Measurements from ENCODE around the gene PRKAR2B. TPM values are rescaled to one million over a fixed set of nuclear protein-coding genes. Genes with fewer than 3 reads are reported as not detected.

Gene PRKAR2B
- total and polyA plus RNA-seq, 4 donors = 0.88 to 41.8 (median 1.6) TPM

DNA sequence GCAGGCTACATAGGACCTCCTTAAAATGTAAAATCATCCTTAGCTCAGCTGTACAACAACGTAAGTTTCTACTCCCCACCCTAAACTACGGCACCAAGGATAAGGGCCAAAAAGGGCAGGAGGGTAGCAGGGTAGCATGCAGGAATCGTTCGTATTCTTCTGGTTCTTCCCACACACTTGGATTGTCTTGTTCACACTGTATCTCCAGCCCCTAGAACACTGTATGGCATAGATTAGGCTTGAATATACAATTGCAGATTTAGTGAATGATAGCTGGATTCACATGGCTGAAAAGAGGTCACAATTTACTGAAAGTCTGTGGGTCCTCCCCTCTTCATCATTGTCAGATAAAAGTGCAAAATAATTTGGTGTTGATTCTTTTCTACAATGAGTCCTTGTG lies 28.2 kb upstream of the PRKAR2B start:
- WGBS = 77% methylated on average over 4 of the region's 4 CpGs
- no peak for DNase-seq (ENCODE audit: low spot score)

More for the DNA sequence above, 28.2 kb upstream of the PRKAR2B start:
- Histone ChIP-seq H3K4me1 (ENCODE audit: control insufficient read depth in 4 of 4, insufficient read depth in 4 of 4, low read length in 3 of 4) (no peaks in the 10 kb centered on the region), H3K9me3 (ENCODE audit: control insufficient read depth in 4 of 4, low read length in 3 of 4) (no peaks in the 10 kb centered on the region), H3K9ac (ENCODE audit: low read depth in 1 of 2, low read length in 2 of 2) (no peak overlapping the region), H3K4me3 (ENCODE audit: low read depth in 1 of 3, low read length in 3 of 3) (no peak overlapping the region), H3K27me3 (ENCODE audit: control insufficient read depth in 4 of 4, insufficient read depth in 4 of 4, low read length in 3 of 4) (peaks cover 0 to 2% (median 0%) of the 10 kb centered on the region in 4 donors), H3K27ac (ENCODE audit: low read depth in 1 of 2, low read length in 2 of 2) (no peak overlapping the region), H3K36me3 (ENCODE audit: control insufficient read depth in 4 of 4, insufficient read depth in 3 of 4, low read depth in 1 of 4, low read length in 3 of 4) (no peaks in the 10 kb centered on the region)
- TF ChIP-seq, protein P1, sequence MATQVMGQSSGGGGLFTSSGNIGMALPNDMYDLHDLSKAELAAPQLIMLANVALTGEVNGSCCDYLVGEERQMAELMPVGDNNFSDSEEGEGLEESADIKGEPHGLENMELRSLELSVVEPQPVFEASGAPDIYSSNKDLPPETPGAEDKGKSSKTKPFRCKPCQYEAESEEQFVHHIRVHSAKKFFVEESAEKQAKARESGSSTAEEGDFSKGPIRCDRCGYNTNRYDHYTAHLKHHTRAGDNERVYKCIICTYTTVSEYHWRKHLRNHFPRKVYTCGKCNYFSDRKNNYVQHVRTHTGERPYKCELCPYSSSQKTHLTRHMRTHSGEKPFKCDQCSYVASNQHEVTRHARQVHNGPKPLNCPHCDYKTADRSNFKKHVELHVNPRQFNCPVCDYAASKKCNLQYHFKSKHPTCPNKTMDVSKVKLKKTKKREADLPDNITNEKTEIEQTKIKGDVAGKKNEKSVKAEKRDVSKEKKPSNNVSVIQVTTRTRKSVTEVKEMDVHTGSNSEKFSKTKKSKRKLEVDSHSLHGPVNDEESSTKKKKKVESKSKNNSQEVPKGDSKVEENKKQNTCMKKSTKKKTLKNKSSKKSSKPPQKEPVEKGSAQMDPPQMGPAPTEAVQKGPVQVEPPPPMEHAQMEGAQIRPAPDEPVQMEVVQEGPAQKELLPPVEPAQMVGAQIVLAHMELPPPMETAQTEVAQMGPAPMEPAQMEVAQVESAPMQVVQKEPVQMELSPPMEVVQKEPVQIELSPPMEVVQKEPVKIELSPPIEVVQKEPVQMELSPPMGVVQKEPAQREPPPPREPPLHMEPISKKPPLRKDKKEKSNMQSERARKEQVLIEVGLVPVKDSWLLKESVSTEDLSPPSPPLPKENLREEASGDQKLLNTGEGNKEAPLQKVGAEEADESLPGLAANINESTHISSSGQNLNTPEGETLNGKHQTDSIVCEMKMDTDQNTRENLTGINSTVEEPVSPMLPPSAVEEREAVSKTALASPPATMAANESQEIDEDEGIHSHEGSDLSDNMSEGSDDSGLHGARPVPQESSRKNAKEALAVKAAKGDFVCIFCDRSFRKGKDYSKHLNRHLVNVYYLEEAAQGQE (IDR thresholded peaks at IDR 0.05) = no peak
- TF ChIP-seq, protein P2, sequence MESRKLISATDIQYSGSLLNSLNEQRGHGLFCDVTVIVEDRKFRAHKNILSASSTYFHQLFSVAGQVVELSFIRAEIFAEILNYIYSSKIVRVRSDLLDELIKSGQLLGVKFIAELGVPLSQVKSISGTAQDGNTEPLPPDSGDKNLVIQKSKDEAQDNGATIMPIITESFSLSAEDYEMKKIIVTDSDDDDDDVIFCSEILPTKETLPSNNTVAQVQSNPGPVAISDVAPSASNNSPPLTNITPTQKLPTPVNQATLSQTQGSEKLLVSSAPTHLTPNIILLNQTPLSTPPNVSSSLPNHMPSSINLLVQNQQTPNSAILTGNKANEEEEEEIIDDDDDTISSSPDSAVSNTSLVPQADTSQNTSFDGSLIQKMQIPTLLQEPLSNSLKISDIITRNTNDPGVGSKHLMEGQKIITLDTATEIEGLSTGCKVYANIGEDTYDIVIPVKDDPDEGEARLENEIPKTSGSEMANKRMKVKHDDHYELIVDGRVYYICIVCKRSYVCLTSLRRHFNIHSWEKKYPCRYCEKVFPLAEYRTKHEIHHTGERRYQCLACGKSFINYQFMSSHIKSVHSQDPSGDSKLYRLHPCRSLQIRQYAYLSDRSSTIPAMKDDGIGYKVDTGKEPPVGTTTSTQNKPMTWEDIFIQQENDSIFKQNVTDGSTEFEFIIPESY (IDR thresholded peaks at IDR 0.05) = no peak
- TF ChIP-seq HNF4G (IDR thresholded peaks at IDR 0.05) = no peak
- no peak for TF ChIP-seq RAD21 (IDR thresholded peaks at IDR 0.05)
- TF ChIP-seq, protein P3, sequence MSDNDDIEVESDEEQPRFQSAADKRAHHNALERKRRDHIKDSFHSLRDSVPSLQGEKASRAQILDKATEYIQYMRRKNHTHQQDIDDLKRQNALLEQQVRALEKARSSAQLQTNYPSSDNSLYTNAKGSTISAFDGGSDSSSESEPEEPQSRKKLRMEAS (IDR thresholded peaks at IDR 0.05) = no peak
- no peak for TF ChIP-seq YY1 (IDR thresholded peaks at IDR 0.05)
- TF ChIP-seq FOXA1 (IDR thresholded peaks at IDR 0.05) = no peak
- TF ChIP-seq, protein P4, sequence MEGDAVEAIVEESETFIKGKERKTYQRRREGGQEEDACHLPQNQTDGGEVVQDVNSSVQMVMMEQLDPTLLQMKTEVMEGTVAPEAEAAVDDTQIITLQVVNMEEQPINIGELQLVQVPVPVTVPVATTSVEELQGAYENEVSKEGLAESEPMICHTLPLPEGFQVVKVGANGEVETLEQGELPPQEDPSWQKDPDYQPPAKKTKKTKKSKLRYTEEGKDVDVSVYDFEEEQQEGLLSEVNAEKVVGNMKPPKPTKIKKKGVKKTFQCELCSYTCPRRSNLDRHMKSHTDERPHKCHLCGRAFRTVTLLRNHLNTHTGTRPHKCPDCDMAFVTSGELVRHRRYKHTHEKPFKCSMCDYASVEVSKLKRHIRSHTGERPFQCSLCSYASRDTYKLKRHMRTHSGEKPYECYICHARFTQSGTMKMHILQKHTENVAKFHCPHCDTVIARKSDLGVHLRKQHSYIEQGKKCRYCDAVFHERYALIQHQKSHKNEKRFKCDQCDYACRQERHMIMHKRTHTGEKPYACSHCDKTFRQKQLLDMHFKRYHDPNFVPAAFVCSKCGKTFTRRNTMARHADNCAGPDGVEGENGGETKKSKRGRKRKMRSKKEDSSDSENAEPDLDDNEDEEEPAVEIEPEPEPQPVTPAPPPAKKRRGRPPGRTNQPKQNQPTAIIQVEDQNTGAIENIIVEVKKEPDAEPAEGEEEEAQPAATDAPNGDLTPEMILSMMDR (IDR thresholded peaks at IDR 0.05; ENCODE audit: low read depth, low read length, missing input control) = no peak
- TF ChIP-seq, protein P5, sequence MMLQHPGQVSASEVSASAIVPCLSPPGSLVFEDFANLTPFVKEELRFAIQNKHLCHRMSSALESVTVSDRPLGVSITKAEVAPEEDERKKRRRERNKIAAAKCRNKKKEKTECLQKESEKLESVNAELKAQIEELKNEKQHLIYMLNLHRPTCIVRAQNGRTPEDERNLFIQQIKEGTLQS (IDR thresholded peaks at IDR 0.05) = no peak
- TF ChIP-seq TAF1 (conservative IDR thresholded peaks at IDR 0.05) = no peak
- no peak for TF ChIP-seq EGR1 (IDR thresholded peaks at IDR 0.05; ENCODE audit: low read depth in 2 of 2)
- no peak for TF ChIP-seq HNF4A (conservative IDR thresholded peaks at IDR 0.05)
- TF ChIP-seq RXRA (IDR thresholded peaks at IDR 0.05) = no peak
- no peak for TF ChIP-seq JUND (IDR thresholded peaks at IDR 0.05)
- no peak for TF ChIP-seq GABPA (IDR thresholded peaks at IDR 0.05 in 1 of 2, conservative IDR thresholded peaks at IDR 0.05 in 1 of 2)
